HG02678 (cell line): ENCODE results near the gene IL20.

Source experiments
- ATAC-seq: cut with Tn5 transposase; IDR thresholded peaks from one replicate; pipeline ENCODE4 v1.9.1; 2021; ENCODE audit warnings: mild to moderate bottlenecking, moderate library complexity; ENCODE audit not compliant: unreplicated experiment

The IL20 gene, protein sequence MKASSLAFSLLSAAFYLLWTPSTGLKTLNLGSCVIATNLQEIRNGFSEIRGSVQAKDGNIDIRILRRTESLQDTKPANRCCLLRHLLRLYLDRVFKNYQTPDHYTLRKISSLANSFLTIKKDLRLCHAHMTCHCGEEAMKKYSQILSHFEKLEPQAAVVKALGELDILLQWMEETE

DNA sequence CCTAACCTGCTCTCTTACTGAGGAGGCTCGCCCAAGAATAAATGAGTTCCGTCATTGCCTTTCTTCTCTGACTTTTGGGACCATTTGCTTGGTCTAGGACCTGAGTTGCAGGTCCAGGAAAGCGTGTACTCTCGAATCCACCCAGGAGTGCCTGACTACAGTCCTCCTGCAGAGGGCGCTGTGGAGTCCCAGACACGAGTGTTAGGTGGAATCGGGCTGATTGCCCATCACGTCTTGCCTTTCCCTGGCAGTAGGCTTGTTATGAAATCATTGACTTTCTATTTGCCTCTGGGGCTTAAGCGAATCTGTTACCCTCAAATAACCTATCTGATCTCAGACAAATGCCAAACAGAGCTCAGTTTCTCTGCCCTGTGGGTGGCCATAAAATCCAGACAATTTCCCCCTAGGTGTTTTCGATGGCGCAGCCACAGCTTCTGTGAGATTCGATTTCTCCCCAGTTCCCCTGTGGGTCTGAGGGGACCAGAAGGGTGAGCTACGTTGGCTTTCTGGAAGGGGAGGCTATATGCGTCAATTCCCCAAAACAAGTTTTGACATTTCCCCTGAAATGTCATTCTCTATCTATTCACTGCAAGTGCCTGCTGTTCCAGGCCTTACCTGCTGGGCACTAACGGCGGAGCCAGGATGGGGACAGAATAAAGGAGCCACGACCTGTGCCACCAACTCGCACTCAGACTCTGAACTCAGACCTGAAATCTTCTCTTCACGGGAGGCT, at the start of gene IL20:
IL20 (plus strand) TSS at position 685 of the 733 bp plus-strand sequence. CDS start 230 bp downstream, outside the sequence.
- ATAC-seq = no peak

DNA sequence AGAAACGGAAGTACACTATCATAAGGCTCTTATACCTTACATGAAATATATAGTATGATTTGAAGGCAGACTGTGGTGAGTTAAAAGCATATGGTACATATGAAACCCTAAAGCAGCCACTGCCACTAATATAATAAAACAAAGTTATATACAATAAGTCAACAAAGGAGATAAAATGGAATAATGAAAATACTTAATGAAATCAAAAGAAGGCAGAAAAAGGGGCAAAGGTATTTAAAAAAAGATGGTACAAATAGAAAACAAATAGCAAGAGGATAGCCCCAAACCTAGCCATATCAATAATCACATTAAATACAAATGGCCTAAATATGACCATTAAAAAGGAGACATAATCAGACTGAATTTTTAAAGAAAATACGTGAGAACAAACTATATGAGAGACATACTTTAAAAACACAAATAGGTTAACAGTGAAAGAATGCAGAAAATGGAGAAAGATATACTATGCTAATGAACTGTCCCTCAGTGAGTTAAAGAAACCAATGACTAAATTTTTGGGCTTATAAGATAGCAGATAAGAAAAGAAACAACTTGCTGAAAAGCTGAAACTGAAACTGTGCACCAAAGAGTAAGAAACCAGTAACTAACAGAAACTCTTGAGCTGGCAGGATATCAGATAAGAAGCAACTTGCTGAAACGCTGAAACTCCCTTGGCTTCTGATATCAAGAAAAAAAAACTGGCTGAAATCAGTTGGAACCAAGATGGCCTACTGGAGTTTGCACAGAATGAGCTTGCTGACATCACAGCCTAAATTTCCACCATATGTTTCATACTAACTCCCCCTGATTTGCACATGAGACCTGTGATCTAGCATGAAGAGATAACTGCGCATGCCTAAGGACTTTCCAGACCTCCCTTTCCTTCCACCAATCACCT, 48.8 kb upstream of the IL20 start:
- peak; percentile 77 for ATAC-seq

DNA sequence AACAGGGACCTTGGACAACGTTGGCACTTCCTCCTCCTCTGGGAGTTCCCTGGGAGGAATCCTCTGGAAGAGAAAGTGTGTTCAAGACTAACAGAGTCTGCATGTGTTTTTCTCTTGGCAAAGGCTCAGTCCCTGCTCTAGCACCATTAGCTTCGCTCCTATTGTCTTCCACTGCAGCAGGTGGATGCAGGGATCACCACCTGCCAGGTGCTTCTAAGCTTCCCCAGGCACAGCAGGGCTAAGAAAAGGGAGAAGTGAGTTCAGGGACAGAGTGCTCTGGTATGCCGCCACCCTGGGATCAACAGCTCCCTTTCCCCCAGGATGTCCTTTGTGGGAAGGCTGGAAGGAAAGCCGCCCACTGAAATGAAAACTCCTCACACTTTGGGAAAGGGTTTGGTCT, 43.9 kb upstream of the IL20 start:
- no peak for ATAC-seq

DNA sequence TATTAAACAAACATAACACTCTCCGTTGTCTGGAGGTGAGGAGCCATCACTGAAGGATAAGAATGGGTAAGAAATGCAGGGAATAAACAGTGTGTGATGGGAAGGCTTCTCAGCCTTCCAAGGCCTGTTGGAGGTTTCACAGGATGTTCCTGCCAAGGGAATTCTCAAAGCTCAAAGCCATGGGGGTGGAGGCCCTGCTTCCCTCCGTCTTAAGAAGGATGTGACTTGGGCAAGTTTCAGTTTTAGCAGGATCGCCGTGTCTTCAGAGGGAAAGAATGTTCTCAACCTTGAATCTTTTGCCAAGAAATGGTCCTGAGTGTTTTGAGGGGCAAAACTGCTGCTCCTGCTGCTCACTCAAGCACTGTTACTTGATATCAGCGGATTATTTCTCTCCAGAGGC, 41.7 kb upstream of the IL20 start:
- no peak for ATAC-seq

DNA sequence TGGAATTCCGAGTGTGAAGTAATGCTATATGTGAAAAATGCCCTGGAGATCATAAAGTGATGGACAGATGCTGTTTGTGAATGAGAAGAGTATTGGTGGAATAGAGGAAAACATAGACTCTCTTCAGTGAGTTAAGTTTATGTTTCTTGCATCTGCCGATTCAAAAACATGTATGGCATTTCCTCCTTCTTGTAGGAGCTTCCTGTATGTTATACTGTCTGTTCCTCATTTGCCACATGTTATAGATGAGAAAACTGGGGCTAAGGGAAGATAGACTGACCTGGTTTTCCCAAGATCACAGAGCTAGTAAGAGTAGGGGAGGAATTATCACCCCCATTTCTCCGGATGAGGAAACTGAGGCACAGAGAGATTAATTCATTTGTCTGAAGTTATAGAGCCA, 41.1 kb upstream of the IL20 start:
- ATAC-seq = no peak

DNA sequence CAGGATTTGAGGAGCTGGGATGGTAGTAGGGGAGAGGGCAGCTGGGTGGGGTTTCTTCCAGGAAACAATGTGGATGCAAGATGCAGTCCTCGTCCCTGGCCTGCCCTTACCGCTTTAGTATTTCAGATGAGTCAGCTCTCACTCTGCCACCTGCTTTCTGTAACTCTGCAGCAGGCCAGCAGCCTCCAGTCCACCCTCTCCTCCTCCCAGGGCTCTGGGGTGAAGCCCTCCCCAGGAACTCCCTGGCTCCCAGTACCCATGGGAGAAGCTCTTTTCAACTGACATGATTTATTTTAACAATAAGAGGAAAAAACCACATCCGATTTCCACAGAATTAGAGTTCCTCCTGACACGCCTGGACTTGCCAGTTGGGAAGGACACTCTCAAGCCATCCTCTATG, 39.0 kb upstream of the IL20 start:
- ATAC-seq = no peak

DNA sequence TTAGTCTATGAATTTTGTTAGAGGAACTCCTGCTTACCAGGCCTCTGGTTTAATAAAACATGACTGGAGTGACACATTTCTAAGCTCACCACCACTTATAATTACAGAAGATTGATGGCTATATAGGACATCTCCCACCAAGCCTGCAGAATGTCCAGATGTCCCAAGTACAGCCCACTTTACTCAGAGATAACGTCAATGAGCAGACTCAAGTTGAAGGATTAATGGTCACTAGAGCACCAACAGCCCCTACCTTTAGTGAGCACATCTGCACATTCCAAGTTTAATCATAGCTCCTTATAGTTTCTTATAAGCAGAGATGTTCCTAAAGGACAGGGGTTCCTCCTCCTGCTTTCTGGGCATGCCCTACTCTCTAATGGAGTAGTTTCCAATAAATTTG, 37.4 kb upstream of the IL20 start:
- no peak for ATAC-seq

DNA sequence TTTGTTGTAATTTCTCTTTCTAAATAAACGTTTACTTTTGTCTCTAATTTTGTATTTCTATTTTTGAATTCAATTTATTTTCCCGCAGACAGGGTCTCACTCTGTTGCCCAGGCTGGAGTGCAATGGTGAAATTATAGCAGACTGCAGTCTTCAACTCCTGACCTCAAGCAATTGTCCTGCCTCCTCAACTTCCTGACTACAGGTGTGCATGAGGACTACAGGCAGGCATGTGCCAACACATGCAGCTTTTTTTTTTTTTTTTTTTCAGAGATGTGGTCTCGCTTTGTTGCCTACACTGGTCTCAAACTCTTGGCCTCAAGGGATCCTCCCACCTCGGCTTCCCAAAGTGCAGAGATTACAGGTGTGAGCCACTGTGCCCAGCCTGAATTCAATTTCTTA, 36.7 kb upstream of the IL20 start:
- ATAC-seq = no peak

DNA sequence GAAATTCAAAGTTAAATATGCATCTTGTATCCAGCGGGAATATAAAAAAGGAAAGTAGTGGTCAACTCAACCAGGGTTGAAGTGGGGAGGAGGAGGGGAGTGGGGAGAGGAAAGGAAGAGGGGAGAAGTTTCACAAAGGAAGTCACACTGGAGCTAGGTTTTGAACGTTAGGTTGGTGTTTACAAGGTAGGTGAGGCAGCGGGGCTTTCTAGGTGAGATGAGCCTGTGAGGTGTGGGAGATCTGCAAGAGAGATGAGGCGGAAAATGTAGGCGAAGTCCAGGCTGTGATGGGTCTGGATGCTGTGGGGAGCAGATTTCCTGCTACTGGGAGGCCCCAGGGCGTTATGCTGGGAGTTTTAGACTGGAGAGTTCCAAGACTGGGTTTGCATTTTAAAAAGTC, 36.1 kb upstream of the IL20 start:
- ATAC-seq = no peak

DNA sequence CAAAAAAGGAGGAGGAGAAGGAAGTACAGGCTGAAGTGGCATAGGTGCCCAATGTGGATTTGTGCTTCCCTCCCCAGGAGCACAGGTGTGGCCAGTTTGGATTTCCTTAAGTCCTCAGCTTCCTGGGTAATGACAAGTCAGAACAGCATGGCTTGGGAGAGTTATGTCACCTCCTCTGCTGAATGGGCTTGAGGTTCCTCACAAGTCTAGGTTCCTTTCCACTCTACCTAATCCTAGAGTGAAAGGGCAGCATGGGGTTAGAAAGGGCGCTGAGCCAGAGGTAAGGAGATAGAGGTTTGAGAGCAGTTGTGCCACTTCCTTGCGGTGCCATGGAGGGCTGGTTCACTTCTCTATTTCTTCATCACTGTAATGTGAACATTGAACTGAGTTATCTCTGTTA, 35.5 kb upstream of the IL20 start:
- ATAC-seq = no peak

DNA sequence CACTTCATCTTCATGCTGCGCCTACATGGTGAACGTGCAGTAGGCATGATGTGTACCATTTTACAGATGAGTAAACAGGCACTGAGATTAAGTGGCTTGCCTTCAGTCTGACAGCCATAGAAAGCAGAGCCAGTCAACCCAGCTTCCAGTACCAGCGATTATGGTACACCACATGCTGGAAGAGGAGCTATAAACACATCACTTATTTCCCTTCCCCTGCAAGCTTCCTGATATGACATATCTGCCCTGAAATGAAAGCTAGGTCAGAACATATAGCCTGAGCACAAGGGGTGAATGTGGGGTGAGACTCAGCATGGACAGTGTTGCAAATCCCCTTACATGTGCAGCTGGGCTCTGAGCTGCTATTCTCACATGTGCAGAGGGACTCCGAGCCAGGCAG, 33.8 kb upstream of the IL20 start:
- no peak for ATAC-seq

DNA sequence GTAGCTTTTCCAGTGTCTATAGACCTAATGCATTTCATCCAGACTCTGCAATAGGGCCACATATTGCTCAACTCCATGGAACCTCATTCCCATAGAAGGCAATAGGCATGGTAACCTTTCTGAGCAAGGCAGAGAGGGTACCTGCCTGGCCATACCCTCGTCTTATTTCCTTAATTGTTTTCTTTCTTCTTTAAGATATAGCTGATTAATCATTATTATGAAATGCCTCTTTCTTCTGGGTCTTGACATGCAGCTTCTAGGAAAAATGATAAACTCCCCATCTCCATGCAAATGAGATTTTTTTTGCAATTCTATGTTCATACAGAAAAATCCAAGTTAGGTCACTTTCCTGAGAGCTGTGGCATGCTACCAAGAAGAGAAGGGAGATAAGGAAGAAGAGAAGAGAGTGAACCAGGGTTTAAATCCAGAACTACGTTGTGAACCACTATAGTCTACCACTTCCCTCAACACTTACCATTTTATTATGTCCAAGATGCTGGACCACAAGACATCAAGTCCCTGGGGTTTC, 33.0 kb upstream of the IL20 start:
- no peak for ATAC-seq

DNA sequence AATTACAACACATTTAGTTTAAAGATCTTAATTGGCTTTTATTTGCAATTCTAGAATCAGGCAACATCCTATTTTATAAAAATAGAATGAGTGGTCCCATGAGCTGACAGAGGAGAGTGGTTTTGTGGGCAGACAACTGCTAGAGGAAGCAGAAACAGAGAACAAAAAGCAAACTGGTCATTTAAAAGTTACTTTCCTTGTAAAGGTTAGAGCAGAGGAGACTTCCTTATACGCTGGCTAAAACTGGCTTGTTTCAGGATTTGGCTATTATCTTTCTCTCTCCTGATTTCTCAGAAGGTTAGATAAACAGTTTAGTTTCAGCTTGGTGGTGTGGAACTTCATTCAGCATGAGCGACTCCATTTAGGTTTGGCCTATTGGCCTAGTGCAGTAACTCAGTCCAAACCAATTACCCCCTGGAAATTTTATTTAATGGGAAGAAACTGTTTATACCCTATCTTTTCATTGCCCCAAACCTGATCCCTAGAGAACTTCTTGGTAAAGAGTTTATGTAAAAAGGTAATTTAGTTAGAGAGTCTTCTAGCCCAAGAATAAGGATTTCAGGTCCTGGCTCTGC, 32.2 kb upstream of the IL20 start:
- ATAC-seq = no peak

DNA sequence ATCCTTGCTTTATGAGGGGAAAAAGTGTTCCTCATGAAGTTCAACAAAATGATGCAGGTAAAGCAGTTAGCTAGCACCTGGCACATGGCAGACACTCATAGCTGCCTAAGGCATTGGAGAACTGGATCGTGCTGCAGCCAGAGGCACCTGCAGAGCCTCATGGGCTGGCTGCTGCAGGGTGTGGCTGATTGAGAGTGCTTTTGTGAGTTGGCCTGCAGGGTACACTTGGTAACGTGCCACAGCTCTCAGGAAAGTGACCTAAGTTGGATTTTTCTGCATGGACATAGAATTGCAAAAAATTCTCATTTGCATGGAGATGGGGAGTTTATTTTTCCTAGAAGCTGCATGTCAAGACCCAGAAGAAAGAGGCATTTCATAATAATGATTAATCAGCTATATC, 31.6 kb upstream of the IL20 start:
- ATAC-seq = no peak

DNA sequence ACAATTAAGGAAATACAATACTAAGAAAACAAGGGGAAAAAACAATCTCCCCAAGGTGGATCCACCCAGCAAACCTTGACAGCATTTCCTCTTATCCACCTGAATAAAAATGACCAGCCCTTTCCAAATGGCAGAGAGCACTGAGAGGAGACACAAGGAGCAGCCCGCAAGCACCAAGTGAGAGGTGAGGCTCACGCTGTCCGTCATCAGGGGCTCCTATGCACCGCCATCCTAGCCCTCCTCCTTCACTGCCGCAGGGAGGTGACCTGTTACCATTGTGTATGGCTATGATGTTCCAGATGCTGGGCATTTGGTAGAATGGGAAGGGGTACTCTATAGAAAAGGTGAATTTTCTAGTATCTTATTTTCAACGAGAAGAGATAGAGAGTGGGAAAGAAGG, 31.2 kb upstream of the IL20 start:
- no peak for ATAC-seq

DNA sequence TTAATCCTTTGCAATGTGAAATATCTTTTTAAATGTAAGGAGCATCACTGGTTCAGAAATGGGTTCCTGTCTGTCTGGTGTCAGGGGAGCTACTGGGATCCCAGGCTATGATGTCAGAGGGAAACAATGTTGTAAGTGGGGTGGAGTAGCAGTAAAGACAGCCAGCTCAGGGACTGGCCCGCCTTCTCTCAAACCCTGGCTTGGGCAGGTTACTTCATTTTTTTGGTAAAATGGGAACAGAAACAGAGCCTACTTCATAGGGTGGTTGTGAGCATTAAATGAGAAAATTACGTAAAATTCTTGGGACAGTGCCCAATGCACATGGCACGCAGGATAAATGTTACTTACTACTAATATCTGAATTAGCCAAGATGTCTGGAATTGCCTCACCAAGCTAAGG, 30.7 kb upstream of the IL20 start:
- ATAC-seq = no peak

DNA sequence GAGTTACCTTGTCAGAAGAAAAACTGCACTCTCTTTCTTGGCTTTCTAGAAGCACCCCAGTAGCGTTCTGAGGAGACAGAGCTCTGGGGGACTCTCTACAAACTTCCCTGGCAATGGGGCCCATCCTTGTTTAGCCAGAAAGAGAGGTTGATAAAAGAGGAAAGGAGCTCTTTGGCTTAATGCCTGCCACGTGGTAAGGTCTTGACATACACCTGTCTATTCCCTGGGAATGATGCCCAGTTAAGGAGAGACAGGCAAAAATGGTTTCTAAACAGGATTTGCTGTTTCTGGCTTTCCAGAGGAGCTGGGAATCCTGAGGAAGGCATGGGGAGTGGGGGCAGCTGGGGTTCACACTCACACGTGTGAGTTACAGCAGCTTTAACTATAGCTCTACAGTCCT, 30.2 kb upstream of the IL20 start:
- no peak for ATAC-seq

DNA sequence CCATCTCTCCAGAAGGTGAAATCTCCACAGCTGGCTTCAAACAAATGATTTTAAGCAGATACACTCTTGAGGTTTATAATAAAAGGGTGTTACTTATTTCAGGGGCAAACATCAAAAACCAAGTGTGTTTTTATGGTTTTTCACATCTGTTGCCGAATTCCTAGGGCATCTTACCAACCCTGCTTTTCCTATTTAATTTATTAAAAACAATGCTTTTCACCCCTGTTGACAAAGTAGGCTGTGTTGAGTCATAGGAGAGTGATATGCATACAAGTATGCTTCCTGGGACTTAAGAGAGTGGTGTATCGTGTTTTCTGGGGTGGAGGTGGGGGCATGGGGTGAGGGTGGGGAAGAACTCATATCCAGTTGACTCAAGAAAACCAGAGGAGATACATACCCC, 29.3 kb upstream of the IL20 start:
- no peak for ATAC-seq

DNA sequence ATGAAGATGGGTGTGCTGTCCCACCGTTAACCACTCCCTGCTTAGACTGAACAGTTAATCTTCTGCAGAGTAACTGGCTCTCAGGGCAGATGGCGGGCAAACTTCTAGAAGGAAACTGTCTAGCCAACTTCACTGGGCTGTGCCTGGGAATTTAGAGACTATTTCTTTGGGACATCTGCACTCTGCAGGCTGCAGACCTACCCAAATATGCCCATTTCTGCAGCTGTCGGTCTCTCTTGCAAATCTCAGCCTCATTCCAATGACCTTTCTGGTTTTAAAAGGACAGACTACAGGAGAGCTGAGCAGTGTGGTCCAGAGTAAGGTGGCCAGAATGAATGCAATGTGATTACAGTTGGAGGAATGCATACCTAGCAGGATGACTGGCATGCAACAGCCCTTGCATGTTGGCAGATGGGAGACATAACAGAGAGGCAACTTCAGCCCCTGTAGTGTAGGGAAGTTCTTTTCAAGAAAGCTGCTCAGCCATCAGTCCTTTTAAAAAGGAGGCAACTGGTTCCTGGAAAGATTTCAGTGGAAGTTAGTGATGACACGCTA, 26.3 kb upstream of the IL20 start:
- ATAC-seq = no peak

DNA sequence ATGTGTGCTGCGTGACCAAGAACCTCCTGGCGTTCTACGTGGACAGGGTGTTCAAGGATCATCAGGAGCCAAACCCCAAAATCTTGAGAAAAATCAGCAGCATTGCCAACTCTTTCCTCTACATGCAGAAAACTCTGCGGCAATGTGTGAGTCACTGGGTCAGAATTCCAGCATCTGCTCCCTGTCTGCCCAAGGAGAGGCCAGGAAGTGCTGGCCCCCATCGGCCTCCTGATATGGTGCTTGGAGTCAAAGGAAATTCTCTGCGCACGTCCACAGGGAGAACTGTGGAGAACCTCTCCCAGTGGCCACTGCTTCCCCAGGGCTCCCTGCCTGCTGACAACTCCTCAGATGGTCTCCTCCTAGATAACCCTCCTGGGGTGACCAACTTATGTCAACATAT, 25.6 kb upstream of the IL20 start:
- ATAC-seq = no peak
